ENCODE measurements around the gene TEX2. TPM values are rescaled to one million over a fixed set of nuclear protein-coding genes. Genes with fewer than 3 reads are reported as not detected.
A peak's percentile ranks its signal among the peaks of the same experiment; 100 is the strongest.
"Not testable (repeated sequence)": the region's sequence is repeated elsewhere in the genome, so short reads cannot be mapped to it uniquely, and the experiment has no call there.

Gene TEX2
- total RNA-seq, 1 donor from 2014 or later: 55.4 TPM

- ATAC-seq (no peak), DNase-seq (no peak)
- intact Hi-C loops (cut with micrococcal nuclease): no loop called here
Measured at GRCh38 chr17:64243340-64243739, 19.7 kb downstream of the TEX2 start.

GRCh38 chr17:64242633-64243032, 20.4 kb downstream of the TEX2 start:
- intact Hi-C loops (cut with micrococcal nuclease): no loop called here
- ATAC-seq (no peak), DNase-seq (no peak)

- peak; percentile 61 for DNase-seq
- intact Hi-C loops (cut with micrococcal nuclease): no loop called here
- peak; percentile 84 for ATAC-seq
Measured at GRCh38 chr17:64240741-64241347, 22.2 kb downstream of the TEX2 start.

- ATAC-seq (peak; percentile 87), DNase-seq (peak; percentile 60)
- intact Hi-C loops (cut with micrococcal nuclease): no loop called here
Measured at GRCh38 chr17:64240261-64240740, 22.8 kb downstream of the TEX2 start.

GRCh38 chr17:64238449-64238848, 24.6 kb downstream of the TEX2 start:
- intact Hi-C loops (cut with micrococcal nuclease); DNase-seq; ATAC-seq: not testable (repeated sequence)

- no peak for DNase-seq
- intact Hi-C loops (cut with micrococcal nuclease): no loop called here
Measured at GRCh38 chr17:64236827-64237403, 26.1 kb downstream of the TEX2 start.

GRCh38 chr17:64234961-64235360, 28.1 kb downstream of the TEX2 start:
- intact Hi-C loops (cut with micrococcal nuclease): no loop called here
- DNase-seq (no peak), ATAC-seq (no peak)

More at GRCh38 chr17:64236827-64237403, 26.1 kb downstream of the TEX2 start:
- no peak for ATAC-seq

- intact Hi-C loops (cut with micrococcal nuclease): no loop called here
- ATAC-seq: no peak
Measured at GRCh38 chr17:64232466-64233262, 30.4 kb downstream of the TEX2 start.

GRCh38 chr17:64231567-64232141, 31.4 kb downstream of the TEX2 start:
- intact Hi-C loops (cut with micrococcal nuclease): no loop called here
- DNase-seq: no peak
- ATAC-seq: peak; percentile 15

More at GRCh38 chr17:64232466-64233262, 30.4 kb downstream of the TEX2 start:
- no peak for DNase-seq

GRCh38 chr17:64230791-64231408, 32.2 kb downstream of the TEX2 start:
- DNase-seq: peak; percentile 38
- peak; percentile 67 for ATAC-seq
- intact Hi-C loops (cut with micrococcal nuclease): no loop called here

- peak; percentile 15 for ATAC-seq
- no peak for DNase-seq
- intact Hi-C loops (cut with micrococcal nuclease): loop anchor here (5.0 kb wide), 1 partner anchor 68 kb away; no protein-coding TSS in a partner anchor
Measured at GRCh38 chr17:64229815-64230728, 33.0 kb downstream of the TEX2 start.

- ATAC-seq (no peak), DNase-seq (no peak)
- intact Hi-C loops (cut with micrococcal nuclease): loop anchor here (5.0 kb wide), 1 partner anchor 64 kb away; no protein-coding TSS in a partner anchor
Measured at GRCh38 chr17:64226132-64226531, 36.9 kb downstream of the TEX2 start.

- DNase-seq (no peak), ATAC-seq (no peak)
- intact Hi-C loops (cut with micrococcal nuclease): loop anchor here (5.0 kb wide), 1 partner anchor 63 kb away; no protein-coding TSS in a partner anchor
Measured at GRCh38 chr17:64225410-64225809, 37.6 kb downstream of the TEX2 start.

GRCh38 chr17:64223931-64224629, 39.0 kb downstream of the TEX2 start:
- intact Hi-C loops (cut with micrococcal nuclease): no loop called here
- ATAC-seq (no peak), DNase-seq (no peak)

- DNase-seq (no peak), ATAC-seq (no peak)
- intact Hi-C loops (cut with micrococcal nuclease): no loop called here
Measured at GRCh38 chr17:64223283-64223682, 39.8 kb downstream of the TEX2 start.

GRCh38 chr17:64221679-64222078, 41.4 kb downstream of the TEX2 start:
- DNase-seq (no peak), ATAC-seq (no peak)
- intact Hi-C loops (cut with micrococcal nuclease): no loop called here

- ATAC-seq; intact Hi-C loops (cut with micrococcal nuclease); DNase-seq: not testable (repeated sequence)
Measured at GRCh38 chr17:64220604-64221003, 42.5 kb downstream of the TEX2 start.

GRCh38 chr17:64219571-64219970, 43.5 kb downstream of the TEX2 start:
- intact Hi-C loops (cut with micrococcal nuclease): no loop called here
- peak; percentile 49 for ATAC-seq
- no peak for DNase-seq
